ENCODE results near the gene IMMP2L.

Gene IMMP2L

DNA sequence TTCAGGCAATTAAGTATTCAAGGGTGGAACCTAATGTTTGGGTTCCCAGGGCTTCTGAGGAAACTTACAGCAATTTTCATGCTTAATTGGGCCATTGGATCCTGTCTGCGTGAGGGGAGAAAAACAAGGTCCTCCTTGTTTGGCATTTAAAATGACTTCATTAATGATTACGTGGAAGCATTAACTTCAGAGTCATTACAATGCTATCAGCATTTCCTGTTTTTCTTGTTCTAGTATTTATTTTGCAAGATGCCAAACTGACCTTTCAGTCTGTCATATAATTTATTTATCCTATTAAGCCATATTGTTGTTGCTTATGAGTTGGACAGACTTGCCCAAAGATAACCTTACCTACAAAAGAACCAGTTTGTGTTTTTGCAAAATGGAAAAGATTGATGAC lies 795.4 kb downstream of the IMMP2L start:
- no peak for DNase-seq

DNA sequence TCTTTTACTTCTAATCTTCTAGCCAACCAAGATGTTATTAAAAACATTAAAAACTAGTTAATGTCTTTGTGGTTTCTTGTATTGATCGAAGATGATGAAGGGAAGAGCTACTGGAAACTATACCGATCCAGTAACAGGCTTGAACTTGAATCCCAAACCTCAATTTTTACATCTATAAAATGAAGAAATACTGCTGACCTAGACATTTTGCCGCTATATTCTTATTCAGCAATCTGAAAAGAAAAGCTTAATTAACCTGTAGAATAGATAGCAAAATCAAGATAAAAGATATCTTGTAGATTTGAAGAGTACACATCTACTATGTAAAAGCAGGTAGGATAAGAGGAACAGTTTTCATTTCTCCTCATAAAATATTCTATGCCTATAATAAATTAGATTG lies 797.4 kb downstream of the IMMP2L start:
- DNase-seq = no peak

DNA sequence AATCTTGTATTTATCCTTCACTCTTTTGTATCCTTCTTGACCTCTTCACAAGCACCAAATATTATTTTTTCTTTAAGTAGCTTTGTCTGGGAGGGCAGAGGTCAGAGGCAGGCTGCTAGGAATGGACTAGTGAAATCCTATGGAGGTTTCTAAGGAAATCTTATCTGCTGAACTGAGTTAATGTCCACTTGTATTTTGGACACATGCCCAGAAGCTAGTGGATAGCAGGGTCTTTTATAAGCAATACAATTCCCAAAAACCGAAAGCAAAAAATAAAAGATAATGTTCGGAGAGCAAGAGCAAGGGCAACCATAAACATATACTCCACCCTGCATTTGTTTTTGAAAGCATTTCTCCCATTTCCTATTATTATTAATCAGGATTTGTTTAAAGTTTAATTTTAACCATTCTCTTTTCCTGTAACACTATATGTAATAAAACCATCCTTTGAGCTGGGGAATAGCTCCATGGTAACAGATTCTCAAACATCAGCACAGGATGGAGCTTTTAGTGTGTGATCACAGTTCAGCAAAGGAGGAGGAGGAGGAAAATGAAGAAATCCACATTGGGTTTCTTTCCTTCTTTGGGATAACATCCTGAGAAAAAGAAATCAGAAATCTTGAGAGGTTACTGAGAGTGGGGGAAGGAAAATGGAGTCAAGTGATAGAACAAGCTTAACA lies 799.6 kb downstream of the IMMP2L start:
- no peak for DNase-seq

DNA sequence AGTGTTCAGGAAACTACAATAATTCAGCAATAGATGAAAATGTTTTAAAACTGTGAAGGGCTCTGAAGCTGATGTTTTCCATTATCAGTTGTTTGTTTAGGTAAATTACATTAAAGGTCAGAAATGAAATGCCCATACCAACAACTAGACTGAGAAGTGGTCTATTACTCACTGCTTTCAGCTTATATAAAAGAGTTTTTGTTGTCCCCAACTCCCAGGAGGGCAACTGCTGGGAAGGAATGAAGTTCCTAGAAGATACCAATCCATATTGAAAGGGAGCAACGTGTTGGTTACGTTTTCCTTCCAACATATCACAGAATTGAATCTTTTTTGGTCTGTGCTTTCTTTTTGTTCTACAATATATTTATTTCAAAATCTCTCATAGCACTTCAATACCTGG lies 802.0 kb downstream of the IMMP2L start:
- no peak for DNase-seq

DNA sequence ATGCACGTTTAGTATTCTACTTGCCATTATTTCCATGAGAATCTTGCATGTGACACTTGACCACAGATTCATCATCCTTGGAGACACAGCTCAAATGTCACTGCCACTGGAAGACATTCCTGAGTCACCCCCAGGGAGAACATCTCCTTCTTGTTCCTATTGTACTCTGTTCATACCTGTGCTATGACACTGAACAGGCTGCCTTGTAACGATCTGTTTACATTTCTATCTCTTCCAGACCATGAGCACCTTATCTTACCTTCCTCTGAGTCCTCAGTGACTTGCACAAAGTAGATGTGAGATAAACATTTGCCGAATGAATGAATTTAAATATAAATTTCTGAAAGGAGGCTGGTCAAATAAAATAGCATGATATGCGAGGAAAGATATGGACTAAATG lies 803.2 kb downstream of the IMMP2L start:
- DNase-seq = no peak

DNA sequence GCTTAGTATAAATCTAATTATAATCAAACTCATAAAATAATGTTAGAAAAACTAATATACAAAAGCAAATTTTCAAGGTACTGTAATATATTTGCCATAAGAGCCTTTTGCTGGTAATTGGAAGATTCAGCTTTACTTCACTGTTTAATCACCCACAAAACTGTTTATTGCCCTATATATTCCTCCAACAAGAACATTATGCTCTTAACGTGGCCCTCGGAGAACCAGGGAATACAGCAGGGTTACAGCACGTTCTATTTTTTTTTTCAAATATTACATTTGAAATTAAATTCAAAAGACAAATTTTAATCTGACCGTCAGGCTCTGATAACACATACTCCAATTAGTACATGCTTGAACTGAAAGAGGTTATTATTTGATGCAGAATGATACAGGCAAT lies 807.6 kb downstream of the IMMP2L start:
- no peak for DNase-seq

DNA sequence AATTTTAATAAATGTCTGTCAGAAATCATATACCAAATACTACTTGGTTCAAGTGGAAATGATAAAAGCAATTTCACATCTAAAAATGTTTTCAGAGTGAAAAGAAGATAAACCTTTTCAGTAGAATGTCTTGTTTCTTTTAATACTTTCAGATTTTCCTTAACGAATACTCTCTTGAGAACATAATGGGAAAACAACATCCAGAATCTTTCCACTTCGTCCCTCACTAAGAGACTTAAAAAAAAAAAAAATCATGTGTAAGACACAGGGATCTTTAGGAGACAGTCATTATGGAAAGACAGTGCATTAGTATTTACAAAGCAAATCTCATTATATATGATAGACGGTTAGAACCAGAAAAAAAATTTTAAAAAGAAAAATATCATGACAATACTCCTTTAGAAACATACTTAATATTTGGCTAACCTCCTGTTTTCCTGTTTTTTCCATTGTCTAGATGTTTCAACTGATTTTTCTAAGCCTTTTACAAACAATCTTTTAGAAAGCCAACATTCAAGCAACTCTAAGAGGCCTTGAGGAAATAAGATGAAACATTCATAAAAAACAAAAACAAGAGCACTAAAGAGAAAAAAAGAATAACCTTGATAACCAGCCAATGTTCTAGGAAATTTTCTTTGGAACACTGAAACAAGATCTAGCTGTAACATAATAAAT lies 811.2 kb downstream of the IMMP2L start:
- DNase-seq = no peak

DNA sequence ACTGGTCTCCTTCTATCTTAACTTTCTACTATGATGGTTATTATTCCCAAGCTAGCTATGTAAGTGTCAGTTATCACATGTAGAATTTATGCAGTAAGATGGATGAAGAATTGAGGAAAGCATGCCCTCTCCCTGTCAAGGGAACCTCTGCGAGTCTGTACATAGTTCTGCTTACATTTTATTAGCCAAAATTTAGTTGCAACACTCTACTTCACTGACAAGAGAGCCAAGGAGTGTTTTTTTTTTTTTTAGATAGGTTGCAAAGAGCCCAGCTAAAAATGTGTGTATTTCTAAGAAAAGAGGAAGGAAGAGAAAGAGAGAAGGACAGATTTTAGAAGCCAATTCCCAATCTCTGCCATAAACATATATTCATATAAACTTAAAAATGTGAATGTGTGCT lies 829.1 kb downstream of the IMMP2L start:
- DNase-seq = no peak

DNA sequence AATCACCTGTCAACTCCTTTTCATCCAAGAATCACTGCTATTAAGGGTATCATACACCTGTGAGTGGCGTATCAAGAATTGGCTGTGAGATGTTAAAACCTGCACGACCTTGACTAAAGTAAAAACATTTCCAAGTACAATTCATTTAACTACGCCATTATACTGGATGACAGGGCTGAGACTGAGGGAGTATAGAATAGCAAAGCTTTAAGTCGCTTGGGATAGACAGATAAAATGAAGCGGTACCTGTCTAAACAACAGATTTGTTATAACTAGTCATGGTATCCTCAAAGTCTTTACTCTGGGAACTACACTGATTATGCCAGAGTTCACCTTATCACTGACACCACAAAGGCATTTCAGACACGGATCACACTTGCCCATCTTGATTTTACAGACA lies 837.5 kb downstream of the IMMP2L start:
- no peak for DNase-seq

DNA sequence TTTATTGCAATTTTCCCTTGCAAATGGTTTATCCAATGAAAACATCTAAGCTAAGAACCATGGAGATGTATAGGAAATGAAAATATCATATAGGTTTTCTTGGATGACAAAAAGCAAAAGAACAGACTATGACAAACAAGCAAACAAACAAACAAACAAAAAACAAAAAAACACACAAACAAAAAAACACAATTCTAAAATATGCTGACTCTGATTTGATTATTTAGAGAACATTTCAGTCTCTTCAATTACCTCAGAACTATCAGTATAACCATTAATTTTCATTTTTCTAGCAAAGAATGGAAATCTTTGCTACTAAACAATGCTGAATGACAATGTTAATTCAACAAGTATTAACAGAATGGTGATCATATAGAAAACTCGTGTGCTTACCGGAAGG lies 840.9 kb downstream of the IMMP2L start:
- DNase-seq = no peak

DNA sequence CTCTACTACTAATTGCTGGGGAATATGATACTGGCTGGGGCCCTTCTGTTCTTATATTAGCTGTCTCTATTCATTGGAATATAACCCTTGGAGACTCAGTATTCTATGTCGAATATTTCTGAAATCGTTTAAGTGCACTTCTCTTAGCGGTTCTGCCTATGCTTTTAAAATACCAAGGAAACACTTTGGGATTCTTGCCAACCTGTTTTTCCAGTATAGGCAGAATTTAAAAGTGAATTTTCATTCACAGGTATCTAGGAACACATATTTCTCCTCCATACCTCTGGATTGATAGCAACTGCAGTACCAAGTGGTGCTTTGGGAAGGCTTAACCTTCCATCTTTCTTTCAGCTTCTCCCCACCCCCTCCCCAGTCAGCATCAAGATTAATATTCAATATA lies 841.7 kb downstream of the IMMP2L start:
- no peak for DNase-seq

DNA sequence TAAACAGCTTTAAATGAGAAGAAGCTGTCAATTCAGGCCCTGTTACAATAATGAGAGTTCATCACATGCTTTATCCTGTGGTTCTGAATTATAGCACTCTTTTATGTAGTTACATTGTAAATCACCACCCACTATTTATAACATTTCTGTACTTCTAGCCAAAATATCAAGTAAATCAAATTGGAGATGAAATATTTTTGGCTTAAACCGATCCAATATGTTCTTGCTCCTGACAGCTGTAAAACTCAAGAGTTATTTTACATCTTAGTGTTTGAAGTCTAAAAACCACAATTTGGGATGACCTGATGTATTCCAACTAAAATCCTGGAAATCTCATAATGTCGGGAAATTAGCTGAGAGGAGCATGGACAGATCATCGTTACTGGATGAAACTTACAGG lies 842.6 kb downstream of the IMMP2L start:
- no peak for DNase-seq

DNA sequence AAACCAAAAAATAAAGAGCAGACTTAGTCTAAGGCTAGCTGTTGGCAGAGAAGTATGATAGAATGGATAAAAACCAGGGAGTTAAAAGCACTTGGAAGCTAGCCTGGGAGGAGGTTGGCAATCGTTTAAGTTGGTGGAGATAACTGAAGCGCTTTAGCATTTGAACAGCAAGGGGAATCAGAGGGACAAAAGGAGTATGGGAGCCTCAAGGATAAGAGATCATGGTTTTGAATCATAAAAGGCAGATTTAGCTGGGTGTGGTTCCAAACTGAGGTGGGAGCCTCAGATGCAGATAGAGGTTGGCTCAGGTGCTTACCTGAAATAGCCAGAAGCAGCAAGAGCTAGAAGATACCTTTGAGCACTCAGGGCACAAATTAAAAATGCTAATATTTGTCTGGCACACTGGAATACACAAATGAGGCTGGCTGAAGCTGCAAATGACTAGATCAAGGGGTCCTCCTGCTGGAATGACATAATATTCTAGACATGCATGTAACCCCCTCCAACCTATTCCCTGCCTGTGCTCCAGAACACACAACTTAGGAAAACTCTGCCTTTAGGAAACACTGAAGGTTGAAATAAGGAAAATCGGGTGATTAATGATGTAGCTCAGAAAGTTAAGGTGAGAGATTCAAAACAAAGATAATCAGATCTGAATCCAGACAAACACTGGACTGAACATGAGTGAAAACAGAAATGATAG lies 843.6 kb downstream of the IMMP2L start:
- DNase-seq = no peak

DNA sequence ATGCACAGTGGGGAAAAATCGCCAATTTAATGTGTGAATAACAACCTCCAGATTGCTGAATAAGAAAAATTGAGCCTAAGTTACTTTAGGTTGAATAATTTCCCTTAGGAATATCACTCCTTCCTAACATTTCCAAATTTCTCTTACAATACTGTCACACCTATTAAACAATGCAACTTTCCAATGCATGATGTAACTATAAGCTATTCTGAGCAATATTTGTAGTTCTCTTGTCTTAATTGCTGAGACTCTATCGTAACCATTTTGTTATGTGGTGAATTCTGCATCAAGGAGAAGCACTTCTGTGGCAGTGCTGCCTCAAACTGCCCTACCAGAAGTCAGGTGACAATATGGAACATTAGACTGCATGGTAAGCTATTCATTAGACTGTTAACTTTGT lies 858.1 kb downstream of the IMMP2L start:
- no peak for DNase-seq

DNA sequence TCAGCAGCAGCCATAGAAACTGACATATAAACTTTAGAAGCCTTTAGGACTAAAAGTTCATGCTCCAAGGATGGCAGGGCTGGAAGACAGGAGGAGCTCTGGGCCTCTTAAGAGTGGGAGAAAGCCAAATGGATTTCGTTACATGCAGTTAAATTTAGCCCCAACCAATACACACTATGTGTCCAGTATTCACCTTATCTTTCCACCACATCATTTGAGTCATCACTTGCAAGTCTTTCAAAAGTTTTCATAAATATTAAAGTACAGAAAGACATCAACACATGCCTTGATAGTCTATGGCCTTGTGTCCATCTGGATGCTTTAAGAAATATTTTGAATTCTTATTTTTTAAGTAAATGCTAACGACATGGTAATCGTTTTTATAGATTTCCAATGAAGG lies 863.7 kb downstream of the IMMP2L start:
- DNase-seq = no peak

DNA sequence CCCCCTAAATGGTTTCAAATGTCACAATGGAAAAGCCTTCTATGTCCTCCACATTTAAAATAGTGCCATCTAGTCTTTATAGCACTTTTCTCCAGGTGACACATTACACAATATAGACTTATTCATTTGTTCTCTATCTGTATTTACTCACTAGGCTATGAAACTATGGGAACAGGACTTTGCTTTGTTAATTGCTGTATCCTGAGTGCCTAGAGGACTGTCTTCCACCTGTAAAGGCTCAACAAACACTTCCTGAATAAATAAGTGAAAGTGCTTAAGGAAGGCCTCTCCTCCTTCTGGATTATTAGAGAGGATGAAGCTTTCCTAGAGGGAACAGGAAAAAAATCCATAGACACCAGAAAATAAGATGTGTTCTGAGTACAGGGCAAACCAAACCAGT lies 868.9 kb downstream of the IMMP2L start:
- no peak for DNase-seq

DNA sequence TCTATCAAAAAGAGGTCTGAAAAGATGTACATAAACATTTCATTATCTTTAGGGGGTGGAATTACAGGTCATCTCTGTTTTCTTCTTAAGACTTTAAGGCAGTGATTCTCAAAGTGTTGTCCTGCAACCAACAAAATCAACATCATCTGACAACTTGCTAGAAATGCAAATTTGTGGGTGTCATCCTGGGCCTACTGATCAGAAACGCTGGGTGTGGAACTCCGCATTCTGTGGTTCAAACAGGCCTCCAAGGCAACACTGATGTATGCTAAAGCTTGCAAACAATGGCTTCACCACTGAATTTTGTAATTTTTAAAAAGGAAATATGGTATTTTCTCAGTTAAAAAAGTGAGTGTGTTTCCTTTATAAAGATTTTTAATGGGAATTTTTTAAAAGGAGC lies 873.4 kb downstream of the IMMP2L start:
- DNase-seq = no peak

DNA sequence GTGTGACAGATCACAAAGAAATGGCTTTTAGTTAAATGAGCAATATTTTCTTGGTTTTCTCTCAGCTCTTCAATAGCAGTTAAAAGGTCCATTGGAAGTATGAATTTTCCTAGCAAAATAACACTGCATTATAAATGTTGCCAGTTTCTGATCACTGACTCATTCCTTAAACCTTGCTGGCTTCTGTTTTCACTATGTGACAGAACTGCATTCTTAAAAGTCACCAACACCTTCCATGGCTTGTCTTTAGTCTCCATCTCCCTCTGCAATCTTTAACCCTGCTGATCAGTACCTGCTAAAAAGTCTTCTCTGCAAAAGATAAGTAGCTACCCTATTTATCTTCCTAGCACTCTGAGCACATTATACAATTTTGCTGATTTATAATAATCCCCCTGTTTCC lies 876.4 kb downstream of the IMMP2L start:
- DNase-seq = no peak

DNA sequence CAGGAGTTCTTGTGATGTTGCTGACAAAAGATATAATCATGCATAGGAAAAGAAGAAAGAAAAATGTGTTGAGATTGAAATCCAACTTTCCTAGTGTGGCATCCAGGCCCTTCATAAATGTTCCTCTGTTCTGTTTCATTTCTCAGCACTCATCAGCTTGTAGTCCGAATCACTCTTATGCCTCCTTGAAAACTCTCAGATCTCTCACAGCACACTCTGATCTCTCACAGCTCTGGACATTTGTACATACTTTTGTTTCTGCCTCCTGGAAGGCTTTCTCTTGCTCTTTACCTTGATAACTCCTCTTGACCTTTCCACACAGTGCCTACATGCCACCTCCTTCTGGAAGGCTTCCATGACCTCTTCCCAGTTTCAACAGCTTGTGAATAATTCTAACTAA lies 880.4 kb downstream of the IMMP2L start:
- no peak for DNase-seq

DNA sequence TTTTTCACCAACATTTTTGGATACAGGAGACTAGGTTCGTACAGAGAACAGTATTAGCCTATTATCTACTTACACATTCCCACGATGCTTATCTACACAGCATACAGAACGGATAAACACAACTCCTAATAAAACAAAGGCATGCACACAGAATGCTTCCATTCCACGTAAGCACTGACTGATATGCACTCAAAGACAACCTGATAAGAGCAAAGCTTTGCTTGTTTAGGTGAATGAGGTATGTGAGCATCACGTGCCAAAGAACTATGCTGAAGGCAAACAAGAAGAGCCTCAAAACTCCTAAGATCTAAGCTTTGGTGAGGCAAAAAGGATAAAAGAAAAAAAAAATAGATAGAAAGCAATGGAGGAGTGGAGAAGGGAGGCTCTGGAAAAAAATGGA lies 884.9 kb downstream of the IMMP2L start:
- no peak for DNase-seq

DNA sequence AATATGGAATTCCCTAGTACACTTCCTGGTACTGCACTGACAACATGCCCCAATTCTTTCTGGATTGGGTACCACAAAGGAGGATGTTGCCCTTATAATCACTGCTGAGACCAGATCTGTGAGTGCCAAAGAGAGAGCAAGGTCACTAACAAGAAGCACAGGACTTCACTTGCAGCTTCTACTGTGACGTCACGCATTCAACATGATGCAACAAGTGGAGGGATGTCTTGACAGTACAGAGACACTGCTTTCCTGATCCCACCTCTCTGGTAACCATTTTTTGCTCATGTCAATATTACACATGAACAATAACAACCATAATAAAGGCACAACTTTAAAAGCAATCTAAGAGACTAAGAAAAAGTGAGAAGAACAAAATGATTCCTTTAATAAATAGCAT lies 885.5 kb downstream of the IMMP2L start:
- no peak for DNase-seq

DNA sequence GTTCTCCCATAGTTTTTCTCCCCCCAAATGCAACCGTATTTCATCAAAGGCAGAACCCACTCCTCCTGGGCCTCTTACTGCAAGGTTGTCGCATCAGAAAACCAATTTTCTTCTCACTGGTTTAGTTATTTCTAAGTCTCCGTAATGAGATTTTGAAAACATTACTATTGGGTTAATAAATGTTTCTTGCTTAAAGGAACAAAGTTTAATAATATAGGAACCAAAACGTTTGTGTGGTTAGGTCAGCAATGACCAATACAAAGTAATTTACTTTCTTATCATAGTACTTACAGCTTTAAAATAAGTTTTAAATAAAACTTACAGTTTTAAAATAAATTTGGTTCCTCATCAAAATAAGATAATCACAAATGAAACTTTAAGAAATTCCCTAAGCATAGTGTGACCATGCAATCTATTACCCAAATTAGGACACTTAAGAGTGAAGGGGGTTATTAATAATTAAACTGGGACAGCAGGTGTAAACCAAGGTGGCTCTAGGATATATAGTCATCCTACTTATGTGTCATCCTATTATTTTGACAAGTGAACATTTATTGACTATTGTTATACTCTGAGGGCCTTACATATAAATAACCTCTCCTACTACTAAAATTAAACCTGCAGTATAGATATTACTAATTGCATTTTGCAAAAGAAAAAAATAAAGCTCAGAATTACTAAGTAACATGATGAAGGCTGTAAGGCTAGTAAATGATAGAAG lies 886.7 kb downstream of the IMMP2L start:
- DNase-seq = no peak

DNA sequence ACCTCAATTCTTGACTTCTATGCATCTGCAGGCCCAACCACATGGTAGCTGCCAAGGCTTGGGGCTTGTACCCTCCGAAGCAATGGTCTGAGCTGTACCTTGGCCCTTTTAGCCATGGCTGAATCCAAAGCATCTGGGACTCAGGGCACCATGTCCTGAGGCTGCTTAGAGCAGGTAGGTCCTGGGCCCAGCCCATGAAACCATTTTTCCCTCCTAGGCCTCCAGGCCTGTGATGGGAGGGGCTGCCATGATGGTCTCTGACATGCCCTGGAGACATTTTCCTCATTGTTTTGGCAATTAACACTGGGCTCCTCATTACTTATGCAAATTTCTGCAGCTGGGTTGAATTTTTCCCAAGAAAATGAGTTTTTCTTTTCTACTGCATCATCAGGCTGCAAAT lies 889.1 kb downstream of the IMMP2L start:
- DNase-seq = no peak

DNA sequence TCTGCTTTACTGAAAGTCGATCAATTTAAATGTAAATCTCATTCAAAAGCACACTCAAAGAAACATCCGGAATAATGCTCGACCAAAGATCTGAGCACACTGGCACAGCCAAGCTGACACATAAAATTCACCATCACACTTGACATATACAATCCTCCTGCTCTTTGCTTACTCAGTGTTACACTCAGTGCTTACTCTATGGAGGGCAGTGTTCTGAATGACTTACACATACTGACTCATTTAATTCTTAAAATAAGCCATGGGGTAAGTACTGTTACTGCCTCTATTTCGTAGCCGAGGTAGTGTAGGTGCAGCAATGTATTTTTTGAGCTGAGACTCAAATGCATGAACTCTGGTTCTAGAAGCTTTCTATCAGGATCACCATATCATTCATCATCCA lies 892.9 kb downstream of the IMMP2L start:
- no peak for DNase-seq
